HTR-8/SVneo (cell line): ENCODE data around the gene MEPCE.
A peak's percentile ranks its signal among the peaks of the same experiment; 100 is the strongest.
"Not testable (repeated sequence)": the region's sequence is repeated elsewhere in the genome, so short reads cannot be mapped to it uniquely, and the experiment has no call there.

Experiments used
- DNase-seq: peaks from one replicate; pipeline ENCODE4 v3.0.0; 2011; ENCODE audit warnings: low spot score, mixed read lengths; ENCODE audit not compliant: insufficient read length
- FAIRE-seq: peaks from 2 replicates; lab custom pipeline; 2011; peaks lifted over from hg19 to GRCh38; lab: Jason Lieb, UNC

The MEPCE gene, protein sequence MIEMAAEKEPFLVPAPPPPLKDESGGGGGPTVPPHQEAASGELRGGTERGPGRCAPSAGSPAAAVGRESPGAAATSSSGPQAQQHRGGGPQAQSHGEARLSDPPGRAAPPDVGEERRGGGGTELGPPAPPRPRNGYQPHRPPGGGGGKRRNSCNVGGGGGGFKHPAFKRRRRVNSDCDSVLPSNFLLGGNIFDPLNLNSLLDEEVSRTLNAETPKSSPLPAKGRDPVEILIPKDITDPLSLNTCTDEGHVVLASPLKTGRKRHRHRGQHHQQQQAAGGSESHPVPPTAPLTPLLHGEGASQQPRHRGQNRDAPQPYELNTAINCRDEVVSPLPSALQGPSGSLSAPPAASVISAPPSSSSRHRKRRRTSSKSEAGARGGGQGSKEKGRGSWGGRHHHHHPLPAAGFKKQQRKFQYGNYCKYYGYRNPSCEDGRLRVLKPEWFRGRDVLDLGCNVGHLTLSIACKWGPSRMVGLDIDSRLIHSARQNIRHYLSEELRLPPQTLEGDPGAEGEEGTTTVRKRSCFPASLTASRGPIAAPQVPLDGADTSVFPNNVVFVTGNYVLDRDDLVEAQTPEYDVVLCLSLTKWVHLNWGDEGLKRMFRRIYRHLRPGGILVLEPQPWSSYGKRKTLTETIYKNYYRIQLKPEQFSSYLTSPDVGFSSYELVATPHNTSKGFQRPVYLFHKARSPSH

DNA sequence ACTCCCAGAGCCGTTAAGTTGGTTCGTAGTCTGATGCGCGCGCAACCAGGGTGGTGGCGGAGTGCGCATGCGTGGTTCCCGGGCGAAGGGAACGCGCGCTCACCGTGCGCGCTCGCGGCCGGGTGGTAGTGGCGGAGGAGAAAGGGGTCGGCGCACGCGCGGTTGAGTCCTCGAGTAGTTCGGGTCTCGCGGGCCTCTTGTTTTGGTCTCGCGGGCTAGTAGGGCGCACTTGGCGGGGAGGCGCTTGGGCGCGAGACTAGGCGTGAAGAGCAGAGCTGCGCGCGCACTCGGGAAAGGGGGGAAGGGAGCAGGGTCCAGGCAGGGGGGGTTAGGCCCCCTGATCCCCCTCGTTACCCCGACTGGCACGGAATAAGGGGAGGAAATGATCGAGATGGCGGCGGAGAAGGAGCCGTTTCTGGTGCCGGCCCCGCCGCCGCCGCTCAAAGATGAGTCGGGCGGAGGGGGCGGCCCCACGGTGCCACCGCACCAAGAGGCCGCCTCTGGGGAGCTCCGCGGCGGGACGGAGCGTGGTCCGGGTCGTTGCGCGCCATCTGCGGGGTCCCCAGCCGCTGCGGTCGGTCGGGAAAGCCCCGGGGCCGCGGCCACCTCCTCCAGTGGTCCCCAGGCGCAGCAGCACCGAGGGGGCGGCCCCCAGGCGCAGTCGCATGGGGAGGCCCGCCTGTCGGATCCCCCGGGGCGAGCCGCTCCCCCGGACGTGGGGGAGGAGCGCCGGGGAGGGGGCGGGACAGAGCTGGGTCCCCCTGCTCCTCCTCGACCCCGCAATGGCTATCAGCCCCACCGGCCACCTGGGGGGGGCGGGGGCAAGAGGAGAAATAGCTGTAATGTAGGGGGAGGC lies at the start of gene MEPCE:
Gene MEPCE, plus strand, starts transcription at position 195 of the 856 bp plus-strand sequence. Its CDS starts 188 bp downstream, at position 383.
- FAIRE-seq, result peak; percentile 67
- DNase-seq, result peak; percentile 86

DNA sequence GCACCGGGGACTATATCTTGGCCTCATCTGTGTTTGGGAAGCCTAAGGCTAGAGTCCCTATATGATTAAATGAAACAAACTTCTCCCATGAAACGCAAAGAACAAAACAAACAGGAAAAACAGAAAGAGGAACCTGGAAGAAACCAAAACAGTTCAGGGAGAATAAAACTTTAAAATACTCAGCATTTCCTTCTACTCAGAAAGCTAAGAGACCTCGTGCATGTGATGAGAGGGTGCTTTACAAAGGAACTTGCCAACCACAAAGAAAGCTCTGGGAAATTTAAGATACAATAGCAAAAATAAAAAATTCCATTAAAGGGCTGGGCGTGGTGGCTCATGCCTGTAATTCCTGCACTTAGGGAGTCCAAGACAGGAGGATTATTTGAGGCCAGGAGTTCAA lies 49.4 kb upstream of the MEPCE start:
- no peak for DNase-seq
- no peak for FAIRE-seq

DNA sequence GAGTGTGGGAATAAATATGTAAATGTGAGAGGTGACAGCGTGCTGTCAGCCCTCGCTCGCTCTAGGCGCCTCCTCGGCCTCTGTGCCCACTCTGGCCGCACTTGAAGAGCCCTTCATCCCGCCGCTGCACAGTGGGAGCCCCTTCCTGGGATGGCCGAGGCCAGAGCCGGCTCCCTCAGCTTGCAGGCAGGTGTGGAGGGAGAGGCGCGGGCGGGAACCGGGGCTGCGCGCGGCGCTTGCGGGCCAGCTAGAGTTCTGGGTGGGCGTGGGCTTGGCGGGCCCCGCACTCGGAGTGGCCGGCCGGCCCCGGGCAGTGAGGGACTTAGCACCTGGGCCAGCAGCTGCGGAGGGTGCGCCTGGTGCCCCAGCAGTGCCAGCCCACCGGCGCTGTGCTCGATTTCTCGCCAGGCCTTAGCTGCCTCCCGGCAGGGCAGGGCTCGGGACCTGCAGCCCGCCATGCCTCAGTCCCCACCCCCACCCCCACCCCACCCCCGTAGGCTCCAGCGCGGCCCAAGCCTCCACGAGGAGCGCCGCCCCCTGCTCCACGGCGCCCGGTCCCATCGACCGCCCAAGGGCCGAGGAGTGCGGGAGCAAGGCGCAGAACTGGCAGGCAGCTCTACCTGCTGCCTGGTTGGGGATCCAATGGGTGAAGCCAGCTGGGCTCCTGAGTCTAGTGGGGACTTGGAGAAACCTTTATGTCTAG lies 47.9 kb upstream of the MEPCE start:
- DNase-seq, FAIRE-seq: not testable (repeated sequence)

DNA sequence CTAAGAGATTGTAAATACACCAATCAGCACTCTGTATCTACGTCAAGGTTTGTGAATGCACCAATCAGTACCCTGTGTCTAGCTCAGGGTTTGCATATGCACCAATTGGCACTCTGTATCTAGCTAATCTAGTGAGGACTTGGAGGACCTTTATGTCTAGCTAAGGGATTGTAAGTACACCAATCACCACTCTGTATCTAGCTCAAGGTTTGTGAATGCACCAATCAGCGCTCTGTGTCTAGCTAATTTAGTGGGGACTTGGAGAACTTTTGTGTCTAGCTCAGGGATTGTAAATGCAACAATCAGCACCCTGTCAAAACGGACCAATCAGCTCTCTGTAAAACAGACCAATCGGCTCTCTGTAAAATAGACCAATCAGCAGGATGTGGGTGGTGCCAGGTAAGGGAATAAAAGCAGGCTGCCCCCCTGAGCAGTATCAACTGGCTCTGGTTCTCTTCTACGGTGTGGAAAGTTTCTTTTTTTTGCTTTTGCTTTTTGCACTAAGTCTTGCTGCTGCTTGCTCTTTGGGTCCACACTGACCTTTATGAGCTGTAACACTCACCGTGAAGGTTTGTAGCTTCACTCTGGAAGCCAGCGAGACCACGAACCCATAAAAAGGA lies 47.3 kb upstream of the MEPCE start:
- not testable (repeated sequence) for FAIRE-seq, DNase-seq

DNA sequence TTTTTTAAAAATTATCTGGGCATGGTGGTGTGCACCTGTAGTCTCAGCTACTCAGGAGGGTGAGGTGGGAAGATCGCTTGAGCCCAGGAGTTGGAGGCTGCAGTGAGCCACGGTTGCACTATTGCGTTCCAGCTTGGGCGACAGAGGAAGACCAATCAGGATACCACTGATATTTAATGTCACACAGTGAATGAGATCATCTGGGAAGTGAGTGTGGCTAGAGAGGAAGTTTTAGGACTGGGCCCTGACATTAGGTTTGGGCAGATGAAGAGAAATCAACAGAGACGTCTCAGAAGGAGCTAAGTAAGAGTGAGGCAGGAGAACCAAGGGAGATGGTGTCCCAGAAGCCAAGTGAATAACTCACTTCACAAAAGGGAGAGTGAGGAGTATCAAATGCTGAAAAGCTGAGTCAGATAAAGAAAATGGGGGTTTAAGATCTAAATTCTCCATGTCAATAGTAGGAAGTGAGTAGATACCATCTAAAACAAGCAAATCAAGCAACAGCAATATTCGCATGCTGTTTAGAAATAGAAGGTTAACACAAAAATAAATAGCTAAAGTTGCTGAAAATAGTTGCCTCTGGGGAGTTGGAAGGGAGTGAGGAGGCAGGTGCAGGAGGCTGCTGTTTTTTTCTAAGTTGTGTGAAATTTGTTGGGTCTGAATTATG lies 44.9 kb upstream of the MEPCE start:
- FAIRE-seq, result no peak
- DNase-seq, result no peak

- no peak for FAIRE-seq
These were observed 42.7 kb upstream of the MEPCE start for GRCh38 chr7:100386940-100387339.

DNA sequence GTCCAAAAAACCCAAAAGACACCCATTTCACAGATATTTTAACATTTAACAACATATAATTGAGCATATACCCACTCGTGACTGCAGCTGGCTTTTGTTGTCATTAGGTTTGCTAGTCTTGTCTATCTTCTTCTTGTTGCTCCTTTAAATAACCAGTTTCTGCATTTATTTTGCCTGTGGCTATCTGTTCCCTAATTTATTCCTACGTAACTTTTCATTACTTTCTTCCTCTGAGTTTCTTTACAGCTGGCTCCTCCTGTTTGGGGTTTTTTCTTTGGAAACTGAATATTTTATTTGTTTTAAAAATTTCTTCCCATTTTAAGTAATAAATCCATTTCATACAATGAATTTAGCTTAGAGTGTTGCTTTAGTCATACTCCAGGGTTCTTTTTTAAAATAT lies 41.9 kb upstream of the MEPCE start:
- FAIRE-seq (no peak), DNase-seq (no peak)

More at GRCh38 chr7:100386940-100387339, 42.7 kb upstream of the MEPCE start:
- DNase-seq, result no peak

- FAIRE-seq, result no peak
- DNase-seq, result no peak
These were observed 40.1 kb upstream of the MEPCE start for GRCh38 chr7:100389437-100390088.

DNA sequence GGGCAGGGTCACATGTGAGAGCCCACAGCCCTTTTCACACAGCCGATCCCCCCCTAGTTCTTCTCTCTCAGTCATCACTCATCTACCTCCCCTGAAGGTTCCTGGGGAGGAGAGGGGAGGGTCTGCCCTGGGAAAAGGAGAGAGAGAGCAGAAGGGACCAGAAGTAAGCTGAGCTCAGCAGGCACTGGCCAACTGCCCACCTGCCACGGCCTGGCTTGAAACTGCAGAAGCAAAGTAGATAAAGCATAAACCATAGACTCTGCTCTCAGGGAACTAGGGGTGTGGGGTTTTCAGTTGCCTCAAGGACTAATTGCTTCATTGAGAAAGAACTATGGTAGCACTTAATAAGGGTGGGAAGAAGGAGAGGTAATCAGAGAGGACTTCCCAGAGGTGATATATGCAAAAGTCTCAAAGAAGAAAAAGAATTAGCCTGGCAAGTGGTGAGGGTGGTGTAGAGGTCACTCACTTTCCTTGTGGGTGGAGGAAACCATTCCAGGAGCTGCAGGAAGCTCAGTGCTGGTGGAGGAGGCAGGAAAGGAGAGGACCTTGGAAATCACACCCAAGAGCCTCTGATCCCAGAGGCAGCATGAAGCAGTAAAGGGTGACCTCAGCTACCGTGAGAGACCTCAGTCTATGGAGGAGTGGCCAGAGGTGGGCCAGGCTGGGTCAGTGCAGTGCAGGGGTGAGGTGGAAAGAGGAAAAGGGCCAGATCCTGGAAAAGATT lies 39.2 kb upstream of the MEPCE start:
- no peak for DNase-seq
- no peak for FAIRE-seq

- DNase-seq (no peak), FAIRE-seq (no peak)
These were observed 36.3 kb upstream of the MEPCE start for GRCh38 chr7:100393233-100393905.

- FAIRE-seq, result no peak
- DNase-seq, result no peak
These were observed 35.6 kb upstream of the MEPCE start for GRCh38 chr7:100394077-100394476.

GRCh38 chr7:100396421-100396982 lies 33.1 kb upstream of the MEPCE start:
- no peak for DNase-seq
- no peak for FAIRE-seq

- DNase-seq (no peak), FAIRE-seq (no peak)
These were observed 32.1 kb upstream of the MEPCE start for GRCh38 chr7:100397315-100398081.

DNA sequence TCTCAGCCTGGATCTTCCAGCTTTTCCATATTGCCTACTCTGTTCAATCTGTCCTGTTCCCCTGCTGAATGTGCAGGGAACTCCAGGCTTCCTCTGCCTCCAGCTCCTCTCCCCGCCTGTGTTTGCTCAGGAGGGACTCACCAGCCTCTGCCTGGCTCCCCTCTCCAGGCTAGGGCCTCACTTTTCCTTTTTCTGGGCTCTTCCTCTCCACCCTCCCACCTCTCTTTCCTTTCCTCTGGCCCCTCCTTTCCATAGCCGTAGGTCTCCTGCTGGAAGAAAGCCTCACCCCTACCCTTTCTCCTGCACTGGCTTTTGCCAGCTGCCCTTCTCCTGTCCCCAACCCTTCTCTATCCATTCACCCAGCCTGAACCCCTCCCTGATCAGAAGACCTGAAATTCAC lies 31.4 kb upstream of the MEPCE start:
- no peak for DNase-seq
- no peak for FAIRE-seq

DNA sequence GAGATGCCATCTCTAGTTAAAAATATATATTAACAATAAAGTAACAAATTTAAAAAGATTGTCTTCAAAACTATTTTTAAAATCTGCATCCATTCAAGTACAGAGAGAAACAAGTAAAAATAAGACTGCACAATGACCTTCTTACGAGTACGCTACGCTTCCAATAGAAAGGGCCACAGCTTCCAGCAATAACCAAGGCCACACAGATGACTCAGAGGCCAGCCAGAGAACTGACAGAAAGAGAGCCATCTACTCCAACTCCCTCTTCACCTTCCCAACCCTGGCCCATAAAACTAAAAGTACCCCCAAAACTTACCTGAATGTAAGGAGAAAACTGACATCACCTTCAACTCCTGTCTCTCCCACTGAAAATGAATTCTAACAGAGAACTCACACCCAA lies 29.6 kb upstream of the MEPCE start:
- FAIRE-seq, result no peak
- DNase-seq, result no peak

- DNase-seq (no peak), FAIRE-seq (no peak)
These were observed 29.0 kb upstream of the MEPCE start for GRCh38 chr7:100400656-100401055.
